GM21619 (cell line): Measurements from ENCODE around the gene KANSL1.

ENCODE experiments used
- ATAC-seq: cut with Tn5 transposase; IDR thresholded peaks from one replicate; pipeline ENCODE4 v1.9.1; 2021; ENCODE audit not compliant: unreplicated experiment

Gene KANSL1

DNA sequence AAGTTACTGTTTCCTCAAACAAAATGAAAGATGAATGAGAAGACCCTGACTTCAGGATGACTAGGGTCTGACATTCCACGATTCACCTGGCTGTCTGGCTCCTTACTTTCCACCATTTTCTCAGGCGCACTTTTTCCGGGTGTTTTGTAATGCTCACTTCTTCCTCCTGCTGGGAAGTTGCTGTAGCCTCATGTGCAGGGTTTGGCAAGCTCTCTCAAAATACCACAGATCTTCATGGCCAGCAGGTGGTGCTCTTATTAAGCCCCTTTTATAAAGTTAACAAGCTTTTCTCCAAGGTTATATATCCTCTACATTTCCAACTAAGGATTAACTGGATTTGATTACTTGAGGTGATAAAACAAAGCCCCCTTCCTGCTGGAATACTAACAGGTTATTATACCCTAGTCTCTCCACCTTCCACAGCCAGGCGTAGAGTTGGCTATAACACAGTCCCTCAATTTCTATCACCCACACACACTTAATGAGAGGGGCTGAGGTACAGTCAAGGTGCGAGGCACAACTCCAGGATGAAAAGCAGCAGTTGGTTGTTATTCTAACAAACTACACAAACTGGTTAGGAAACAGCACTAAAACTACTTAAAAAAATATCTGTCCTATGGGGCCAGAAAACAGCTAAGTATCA is 148.8 kb downstream of the KANSL1 start:
- ATAC-seq: no peak

DNA sequence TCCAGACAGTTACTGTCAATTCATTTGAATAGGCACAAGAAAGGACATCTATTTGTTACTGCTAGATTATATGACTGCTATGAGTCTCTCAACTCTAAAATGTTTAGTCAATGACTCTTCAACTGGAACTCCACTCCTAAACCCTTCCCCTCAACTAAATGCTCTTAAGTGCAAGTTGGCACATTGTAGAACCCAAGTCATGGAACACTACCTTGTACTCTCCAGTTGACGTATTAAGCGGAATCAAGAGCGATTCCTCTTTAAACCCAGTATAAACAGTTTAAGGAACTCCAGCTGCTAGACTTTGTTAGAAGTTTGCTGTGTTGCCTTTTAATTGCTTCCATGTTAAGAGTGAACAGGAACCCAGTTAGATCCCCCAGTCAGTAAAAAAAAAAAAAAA is 149.6 kb downstream of the KANSL1 start:
- no peak for ATAC-seq

DNA sequence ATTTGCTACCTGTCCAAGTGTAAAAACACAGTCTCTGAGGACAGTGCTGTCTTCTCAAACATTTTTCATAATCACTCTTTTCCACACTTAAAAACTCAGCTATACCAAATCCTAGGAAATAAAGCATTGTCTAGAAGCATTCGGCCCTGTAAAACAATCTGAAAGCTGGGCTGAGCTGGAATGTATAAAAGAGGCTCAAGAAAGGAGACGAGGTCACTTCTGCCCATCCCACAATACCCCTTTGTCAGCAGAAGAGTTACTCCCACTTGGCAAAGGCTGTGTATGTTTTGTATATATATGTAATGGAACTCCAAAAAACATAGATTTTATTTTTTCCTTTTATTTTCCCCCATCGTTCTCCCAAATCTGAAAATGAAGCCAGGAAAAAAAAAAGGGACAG is 150.3 kb downstream of the KANSL1 start:
- no peak for ATAC-seq

GRCh38 chr17:46042246-46042645 is 151.0 kb downstream of the KANSL1 start:
- ATAC-seq: no peak

GRCh38 chr17:46039592-46040186 is 153.5 kb downstream of the KANSL1 start:
- ATAC-seq: no peak

DNA sequence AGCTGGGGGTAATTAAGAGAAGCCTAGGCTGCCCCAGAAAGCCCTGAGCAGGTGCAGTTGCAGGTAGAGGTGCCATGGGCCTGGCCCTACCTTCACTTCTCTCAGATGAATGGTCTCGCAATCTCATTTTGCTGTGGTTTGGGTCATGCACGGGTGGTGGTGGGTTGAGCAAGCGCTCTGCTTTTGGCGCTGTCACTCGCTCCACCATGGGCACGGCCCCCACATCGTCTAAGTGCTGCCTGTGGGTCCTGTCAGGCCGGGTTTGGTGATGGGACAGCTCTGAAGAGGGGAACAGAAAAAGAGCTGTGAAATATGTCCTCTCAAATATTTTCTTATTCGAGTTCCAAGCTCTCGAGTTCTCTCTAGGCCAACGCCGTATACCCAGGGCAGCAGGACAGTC is 154.3 kb downstream of the KANSL1 start:
- ATAC-seq: no peak

DNA sequence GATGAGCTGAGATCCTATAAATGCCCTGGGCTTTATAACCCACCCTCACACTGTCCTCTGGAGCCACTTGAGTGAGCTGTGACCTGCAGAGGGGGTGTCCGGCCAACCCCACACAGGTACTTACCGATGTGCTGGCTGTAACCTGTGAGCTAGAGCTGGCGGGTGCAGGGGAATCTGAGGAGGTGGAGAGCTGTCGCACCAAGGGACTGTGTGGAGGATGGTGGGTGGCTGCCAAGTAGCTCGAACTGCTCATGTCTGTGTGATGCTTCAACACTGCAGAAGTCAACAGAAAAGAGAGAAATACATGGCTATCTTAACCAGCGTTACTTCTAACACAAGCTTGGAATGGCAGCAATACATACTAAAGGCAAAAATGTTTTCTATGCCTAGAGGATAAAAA is 154.8 kb downstream of the KANSL1 start:
- no peak for ATAC-seq

DNA sequence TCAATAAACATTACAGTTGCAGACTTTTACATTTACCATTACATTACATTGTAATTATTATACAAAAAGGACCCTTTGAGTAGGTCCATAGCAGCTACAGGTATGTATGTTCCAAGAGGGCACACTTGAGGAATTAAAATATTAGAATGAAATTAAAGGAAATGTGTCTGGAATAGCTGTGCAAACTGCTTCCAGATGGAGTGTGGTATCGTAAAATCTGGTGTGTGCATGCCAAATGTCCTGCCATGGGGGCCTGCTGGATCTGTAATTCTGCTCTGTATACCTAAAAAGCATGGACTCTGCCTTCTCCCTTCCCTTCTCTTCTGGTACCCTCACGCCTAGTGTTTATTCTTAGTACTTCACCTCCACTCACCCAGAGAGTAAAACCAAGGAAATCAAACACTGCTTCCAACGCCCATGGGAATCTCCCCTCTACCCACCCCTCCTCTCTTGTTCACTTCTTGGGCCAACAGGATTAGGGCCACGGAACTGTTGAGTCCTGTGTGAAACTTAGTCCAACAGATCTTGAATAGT is 155.4 kb downstream of the KANSL1 start:
- no peak for ATAC-seq

- ATAC-seq: no peak
Observed at GRCh38 chr17:46036491-46036890, 156.7 kb downstream of the KANSL1 start.

DNA sequence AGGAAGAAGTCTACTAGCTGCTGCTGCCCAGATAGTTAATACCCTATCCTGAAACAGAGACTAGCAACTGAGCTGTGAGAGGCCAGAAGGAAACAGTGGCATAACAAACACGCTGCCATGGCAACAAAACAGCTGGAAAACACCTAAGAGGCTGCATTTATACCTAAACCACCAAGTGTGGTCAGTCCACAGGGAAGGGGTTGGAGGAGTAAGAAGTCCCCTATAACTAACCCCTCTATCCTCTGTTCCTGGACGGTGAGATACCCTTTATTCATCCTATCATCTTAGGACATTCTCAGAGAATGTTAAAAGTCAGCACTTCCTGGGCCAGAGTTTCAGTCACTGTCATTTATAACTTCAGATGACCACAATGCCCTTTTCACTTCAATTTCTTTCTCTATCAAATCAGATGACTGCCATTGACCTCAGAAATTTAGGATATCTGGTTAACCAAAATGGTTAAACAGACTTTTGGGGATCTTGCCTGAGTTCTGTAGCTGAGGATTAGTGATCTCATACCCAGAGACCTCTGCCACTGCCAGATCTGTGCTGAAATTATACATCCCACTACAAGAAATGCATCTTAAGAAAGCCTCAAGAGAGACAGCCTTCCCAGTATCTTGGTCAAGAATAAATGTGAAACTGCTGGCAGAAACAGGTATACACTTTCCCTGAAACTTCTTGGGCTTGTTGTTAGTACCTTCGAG is 158.0 kb downstream of the KANSL1 start:
- ATAC-seq: peak; percentile 67

- ATAC-seq: no peak
Observed at GRCh38 chr17:46033392-46033791, 159.8 kb downstream of the KANSL1 start.

DNA sequence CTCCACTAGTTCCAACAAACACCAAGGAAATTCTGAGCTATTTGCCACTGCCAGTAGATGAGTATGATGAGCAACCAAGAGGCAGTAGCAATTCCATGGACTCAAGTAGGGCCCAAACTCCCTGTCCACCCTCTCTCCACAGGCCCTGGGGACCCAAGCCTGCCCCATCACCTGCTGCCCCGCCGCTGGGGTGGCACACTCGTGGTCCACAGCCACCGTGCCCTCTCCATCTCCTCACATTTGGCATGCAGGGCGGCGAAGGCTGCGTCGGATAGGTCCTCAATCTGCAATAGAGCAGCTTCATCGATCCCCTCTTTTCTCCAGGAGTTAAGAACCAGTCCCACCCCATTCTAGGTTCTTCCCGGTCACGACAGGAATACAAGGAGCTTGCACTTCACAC is 160.3 kb downstream of the KANSL1 start:
- ATAC-seq: no peak

- no peak for ATAC-seq
Observed at GRCh38 chr17:46031920-46032319, 161.3 kb downstream of the KANSL1 start.

- ATAC-seq: no peak
Observed at GRCh38 chr17:46031440-46031839, 161.8 kb downstream of the KANSL1 start.

- ATAC-seq: no peak
Observed at GRCh38 chr17:46030752-46031151, 162.5 kb downstream of the KANSL1 start.

DNA sequence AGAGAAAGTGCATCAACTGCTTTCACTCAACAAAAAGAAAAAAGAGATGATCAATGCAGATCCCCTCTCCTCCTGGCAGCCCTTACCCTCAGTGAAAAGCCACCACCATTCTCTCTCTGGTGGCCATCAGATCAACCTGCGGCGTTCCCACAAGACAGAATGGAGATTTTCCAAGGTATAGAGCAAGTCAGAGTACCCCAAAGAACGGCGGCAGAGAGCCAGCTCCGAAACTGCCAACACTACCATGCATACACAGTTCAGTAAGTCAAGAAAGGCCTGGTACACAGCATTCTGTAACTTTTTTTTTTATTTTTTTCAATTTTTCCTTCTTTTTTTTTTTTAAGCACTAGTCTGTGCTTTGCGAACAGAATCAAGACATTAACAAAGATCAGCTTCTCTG is 163.6 kb downstream of the KANSL1 start:
- ATAC-seq: no peak

DNA sequence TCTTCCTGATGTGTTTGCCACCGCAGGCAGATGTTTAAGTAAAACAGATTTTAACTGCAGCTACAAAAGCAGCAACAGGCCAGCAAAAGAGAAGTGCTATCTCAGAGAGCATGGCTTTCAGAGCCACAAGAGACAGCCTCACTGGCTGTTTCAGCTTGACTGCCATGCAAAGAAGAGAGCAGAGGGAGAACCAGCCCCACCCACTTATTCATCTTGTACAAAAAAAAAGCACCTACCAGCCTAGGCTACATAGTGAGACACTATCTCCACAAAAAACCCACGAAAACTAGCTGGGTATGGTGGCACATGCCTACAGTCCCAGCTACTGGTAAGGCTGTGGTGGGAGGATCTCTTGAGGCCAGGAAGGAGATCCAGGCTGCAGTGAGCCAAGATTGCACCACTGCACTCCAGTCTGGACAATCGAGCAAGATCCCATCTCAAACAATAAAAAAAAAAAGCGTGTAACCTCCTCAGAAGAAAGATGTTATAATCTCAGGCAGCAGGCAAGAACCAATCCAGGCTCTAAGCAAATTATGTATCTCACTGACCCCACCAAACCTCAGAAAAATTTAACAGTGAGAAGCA is 164.2 kb downstream of the KANSL1 start:
- ATAC-seq: no peak

DNA sequence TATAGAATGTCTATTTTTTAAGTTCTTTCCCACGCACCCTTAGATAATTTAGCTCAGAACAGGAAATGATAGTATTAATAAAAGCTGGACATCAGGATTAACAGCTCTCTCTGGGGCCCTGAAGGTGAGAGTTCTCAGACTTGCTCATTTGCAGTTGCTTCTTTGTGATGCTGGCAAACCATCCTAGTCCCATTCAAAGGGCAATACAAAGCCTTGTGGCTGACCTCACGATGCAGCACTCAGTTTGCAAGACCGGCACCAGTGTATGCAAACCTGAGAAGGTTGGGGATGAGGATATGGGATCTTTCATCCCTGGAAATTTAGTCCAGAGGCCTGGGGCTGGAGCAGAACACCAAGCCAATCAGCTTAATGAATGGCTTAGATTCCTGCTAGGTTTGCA is 164.9 kb downstream of the KANSL1 start:
- no peak for ATAC-seq

GRCh38 chr17:46027976-46028325 is 165.3 kb downstream of the KANSL1 start:
- no peak for ATAC-seq

- no peak for ATAC-seq
Observed at GRCh38 chr17:46027048-46027975, 165.9 kb downstream of the KANSL1 start.
